Endothelial cell (in vitro differentiated cells): Measurements from ENCODE around the gene ADNP2. TPM values are rescaled to one million over a fixed set of nuclear protein-coding genes. Genes with fewer than 3 reads are reported as not detected.

ENCODE experiments used
- DNase-seq: peaks from one replicate; pipeline ENCODE4 v3.0.0; 2021; ENCODE audit warnings: low spot score
- H3K27ac Mint-ChIP-seq: one replicate; pipeline ENCODE4 v1.8.0; 2021; ENCODE audit warnings: mixed read lengths, inconsistent platforms; ENCODE audit not compliant: unreplicated experiment
- H3K27me3 Mint-ChIP-seq: one replicate; pipeline ENCODE4 v1.8.0; 2021; ENCODE audit warnings: mild to moderate bottlenecking, moderate library complexity, mixed read lengths, inconsistent platforms; ENCODE audit not compliant: unreplicated experiment
- H3K36me3 Mint-ChIP-seq: one replicate; pipeline ENCODE4 v1.8.0; 2021; ENCODE audit warnings: mild to moderate bottlenecking, low read depth, mixed read lengths, inconsistent platforms; ENCODE audit not compliant: unreplicated experiment
- H3K4me1 Mint-ChIP-seq: one replicate; pipeline ENCODE4 v1.8.0; 2021; ENCODE audit warnings: mild to moderate bottlenecking, mixed read lengths, inconsistent platforms; ENCODE audit not compliant: unreplicated experiment
- H3K4me3 Mint-ChIP-seq: one replicate; pipeline ENCODE4 v1.8.0; 2021; ENCODE audit warnings: mild to moderate bottlenecking, mixed read lengths, inconsistent platforms; ENCODE audit not compliant: unreplicated experiment
- H3K9me3 Mint-ChIP-seq: one replicate; pipeline ENCODE4 v1.8.0; 2021; ENCODE audit warnings: mixed read lengths, inconsistent platforms; ENCODE audit not compliant: unreplicated experiment
- CTCF ChIP-seq: fragments of 200-600 bp; sonication (generic); IDR thresholded peaks from one replicate; pipeline ENCODE4 v1.5.0; 2021; ENCODE audit warnings: antibody characterized with exemption; ENCODE audit not compliant: unreplicated experiment
- total RNA-seq: library from RNA; stranded (reverse); fragmentation: NEBNext Ultra II Directional; extraction: Animal tissue kit (Norgen Biotek cat#: 25700); gene quantifications from one replicate; pipeline ENCODE4 v1.2.1, GENCODE V29; 2021; ENCODE audit not compliant: unreplicated experiment

The ADNP2 gene
- total RNA-seq, 1 donor from 2014 or later, result 23.7 TPM

- no peaks in the 10 kb centered on the region for H3K9me3 Mint-ChIP-seq
- peak overlapping the region; percentile 92 for H3K4me3 Mint-ChIP-seq
- H3K27ac Mint-ChIP-seq, result peak overlapping the region; percentile 4
- TF ChIP-seq CTCF, result no peak
- peak; percentile 73 for DNase-seq
- H3K4me1 Mint-ChIP-seq, result no peaks in the 10 kb centered on the region
- H3K36me3 Mint-ChIP-seq, result no peaks in the 10 kb centered on the region
- H3K27me3 Mint-ChIP-seq, result no peaks in the 10 kb centered on the region
These were observed 38.6 kb downstream of the ADNP2 start for GRCh38 chr18:80147418-80148325.

GRCh38 chr18:80148326-80149199, 39.5 kb downstream of the ADNP2 start:
- H3K27ac Mint-ChIP-seq, result no peak overlapping the region

DNA sequence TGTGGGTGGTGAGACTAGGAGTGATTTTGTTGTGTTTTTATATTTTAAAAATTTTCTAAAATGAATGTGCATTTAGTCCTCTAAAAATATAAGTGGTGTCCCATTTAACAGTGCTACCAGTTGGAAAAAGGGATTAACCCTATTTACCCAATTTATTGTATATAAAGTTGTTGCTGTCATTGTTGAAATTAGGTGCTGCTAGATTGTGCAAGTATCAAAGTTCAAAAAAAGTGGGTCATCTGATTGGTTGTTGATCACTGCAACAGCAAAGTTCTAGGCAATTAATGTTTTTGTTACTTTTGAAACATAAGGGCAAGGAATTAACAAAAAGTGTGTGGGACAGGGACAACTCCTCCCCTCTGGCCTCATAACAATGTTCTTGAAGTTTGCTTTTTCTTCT, 40.6 kb downstream of the ADNP2 start:
- H3K36me3 Mint-ChIP-seq, result no peaks in the 10 kb centered on the region
- no peaks in the 10 kb centered on the region for H3K9me3 Mint-ChIP-seq
- TF ChIP-seq CTCF, result no peak
- H3K27me3 Mint-ChIP-seq, result no peaks in the 10 kb centered on the region
- H3K4me1 Mint-ChIP-seq, result no peaks in the 10 kb centered on the region
- no peak overlapping the region for H3K4me3 Mint-ChIP-seq
- no peak overlapping the region for H3K27ac Mint-ChIP-seq
- DNase-seq, result no peak

More at GRCh38 chr18:80148326-80149199, 39.5 kb downstream of the ADNP2 start:
- H3K4me3 Mint-ChIP-seq, result peak overlapping the region; percentile 92
- H3K9me3 Mint-ChIP-seq, result no peaks in the 10 kb centered on the region
- no peak for TF ChIP-seq CTCF
- H3K36me3 Mint-ChIP-seq, result no peaks in the 10 kb centered on the region
- DNase-seq, result no peak
- no peaks in the 10 kb centered on the region for H3K4me1 Mint-ChIP-seq
- H3K27me3 Mint-ChIP-seq, result no peaks in the 10 kb centered on the region

- H3K4me1 Mint-ChIP-seq, result no peaks in the 10 kb centered on the region
- no peak overlapping the region for H3K27ac Mint-ChIP-seq
- peak; percentile 28 for DNase-seq
- H3K36me3 Mint-ChIP-seq, result no peaks in the 10 kb centered on the region
- no peak overlapping the region for H3K4me3 Mint-ChIP-seq
- no peaks in the 10 kb centered on the region for H3K27me3 Mint-ChIP-seq
- H3K9me3 Mint-ChIP-seq, result no peaks in the 10 kb centered on the region
- peak; percentile 6 for TF ChIP-seq CTCF
These were observed 45.2 kb downstream of the ADNP2 start for GRCh38 chr18:80154293-80154692.
